Adipocyte (in vitro differentiated cells): ENCODE measurements around the gene TTLL7.
A peak's percentile ranks its signal among the peaks of the same experiment; 100 is the strongest.

Experiments
- DNase-seq: peaks from one replicate; pipeline ENCODE4 v3.0.0-alpha.2; 2015; ENCODE audit warnings: low read depth
- H3K27me3 ChIP-seq: replicated peaks from 2 replicates; pipeline ENCODE4 v1.7.0; 2013; ENCODE audit warnings: mild to moderate bottlenecking, low read length, moderate library complexity; ENCODE audit not compliant: control insufficient read depth, insufficient read depth
- H3K36me3 ChIP-seq: 2 replicates; pipeline ENCODE4 v1.7.0; 2013; ENCODE audit warnings: low read length, mild to moderate bottlenecking, moderate library complexity; ENCODE audit not compliant: control insufficient read depth, insufficient read depth, severe bottlenecking
- H3K4me1 ChIP-seq: 2 replicates; pipeline ENCODE4 v1.7.0; 2013; ENCODE audit warnings: mild to moderate bottlenecking, low read length, moderate library complexity; ENCODE audit not compliant: control insufficient read depth, insufficient read depth
- H3K4me3 ChIP-seq: 2 replicates; pipeline ENCODE4 v1.7.0; 2013; ENCODE audit warnings: mild to moderate bottlenecking, low read length, moderate library complexity
- H3K9ac ChIP-seq: 2 replicates; pipeline ENCODE4 v1.7.0; 2013; ENCODE audit warnings: mild to moderate bottlenecking, low read length, moderate library complexity
- H3K9me3 ChIP-seq: 2 replicates; pipeline ENCODE4 v1.7.0; 2013; ENCODE audit warnings: mild to moderate bottlenecking, low read length, moderate library complexity; ENCODE audit not compliant: control insufficient read depth

Gene TTLL7

DNA sequence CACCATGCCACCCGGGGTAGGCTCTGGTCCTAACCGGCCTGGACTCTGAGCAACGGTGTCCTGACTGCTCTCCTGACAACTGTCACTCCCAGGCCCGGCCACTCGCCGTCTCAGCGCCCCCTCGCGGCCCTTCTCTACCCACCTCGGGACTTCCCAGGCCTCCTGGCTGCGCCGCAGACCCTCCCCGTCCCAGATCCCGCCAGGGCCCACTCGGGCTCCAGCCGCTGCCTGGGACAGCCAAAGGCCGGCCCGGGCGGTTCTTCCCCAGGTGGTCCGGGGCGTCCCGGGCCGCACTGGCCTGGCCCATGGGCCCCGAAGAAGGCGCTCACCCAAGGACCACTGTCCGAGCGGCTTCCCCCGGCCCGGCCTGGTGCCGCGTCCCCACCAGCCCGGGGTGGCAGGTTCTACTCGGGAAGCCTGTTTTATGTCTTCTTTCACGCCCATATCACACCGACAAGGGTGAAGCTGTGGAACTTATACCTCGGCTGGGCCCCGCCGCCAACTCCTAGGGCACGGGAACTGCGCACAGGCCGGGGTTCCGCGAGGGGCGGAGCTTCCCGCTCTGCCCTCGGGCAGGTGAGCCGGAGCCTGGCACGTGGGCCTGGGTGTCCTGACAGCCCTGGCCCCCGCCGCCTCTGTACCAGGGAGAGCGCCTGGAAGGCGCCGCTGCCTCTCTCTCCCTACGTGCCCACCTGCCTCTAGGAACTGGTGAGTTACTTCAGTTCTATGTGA, 138.3 kb downstream of the TTLL7 start:
- no peaks in the 10 kb centered on the region for H3K4me1 ChIP-seq
- H3K9me3 ChIP-seq: no peaks in the 10 kb centered on the region
- no peaks in the 10 kb centered on the region for H3K27me3 ChIP-seq
- H3K4me3 ChIP-seq: no peak overlapping the region
- peak; percentile 11 for DNase-seq
- H3K9ac ChIP-seq: no peak overlapping the region
- H3K36me3 ChIP-seq: no peaks in the 10 kb centered on the region

DNA sequence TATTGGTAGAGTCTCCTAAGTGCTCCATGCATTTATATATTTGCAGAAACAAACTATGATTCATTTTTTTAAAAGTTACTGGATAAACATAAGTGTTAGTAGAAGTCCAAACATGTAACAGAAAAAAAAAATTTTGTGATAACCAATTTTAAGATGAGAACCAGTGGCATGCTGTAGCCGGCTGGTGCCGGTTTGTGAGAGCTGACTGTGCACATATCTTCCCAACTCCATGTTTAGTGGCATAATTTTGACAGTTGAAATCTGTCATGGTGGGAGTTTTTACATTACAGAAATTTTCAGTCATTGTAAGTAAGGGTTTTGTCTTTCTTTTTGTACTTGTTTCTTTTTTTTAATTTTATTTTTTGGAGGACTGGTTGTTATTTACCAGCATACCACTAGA, 141.2 kb downstream of the TTLL7 start:
- no peak for DNase-seq
- H3K27me3 ChIP-seq: no peaks in the 10 kb centered on the region
- no peak overlapping the region for H3K4me3 ChIP-seq
- no peaks in the 10 kb centered on the region for H3K4me1 ChIP-seq
- no peaks in the 10 kb centered on the region for H3K9me3 ChIP-seq
- no peaks in the 10 kb centered on the region for H3K36me3 ChIP-seq
- H3K9ac ChIP-seq: peak overlapping the region; percentile 10

DNA sequence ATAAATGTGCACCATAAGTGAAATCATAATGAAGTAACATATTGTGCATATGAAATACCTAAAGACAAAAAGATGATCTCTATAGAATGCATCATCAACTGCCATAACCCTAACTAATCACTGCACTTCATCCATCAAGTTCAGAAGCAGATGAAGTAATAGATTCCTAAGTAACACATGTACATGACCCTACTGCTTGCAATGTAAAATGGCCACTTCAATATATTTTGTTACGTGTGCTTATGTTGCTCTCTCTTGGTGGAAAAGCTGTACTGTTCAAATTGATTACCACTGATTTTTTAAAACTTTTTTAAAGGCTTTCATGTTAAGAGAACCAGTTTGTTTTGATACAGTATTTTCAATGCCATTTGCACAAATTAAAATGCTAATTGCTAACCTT, 141.8 kb downstream of the TTLL7 start:
- Histone ChIP-seq H3K27me3 (no peaks in the 10 kb centered on the region), H3K4me3 (no peak overlapping the region), H3K4me1 (no peaks in the 10 kb centered on the region), H3K9ac (peak overlapping the region; percentile 10), H3K36me3 (no peaks in the 10 kb centered on the region), H3K9me3 (no peaks in the 10 kb centered on the region)
- DNase-seq: peak; percentile 79

DNA sequence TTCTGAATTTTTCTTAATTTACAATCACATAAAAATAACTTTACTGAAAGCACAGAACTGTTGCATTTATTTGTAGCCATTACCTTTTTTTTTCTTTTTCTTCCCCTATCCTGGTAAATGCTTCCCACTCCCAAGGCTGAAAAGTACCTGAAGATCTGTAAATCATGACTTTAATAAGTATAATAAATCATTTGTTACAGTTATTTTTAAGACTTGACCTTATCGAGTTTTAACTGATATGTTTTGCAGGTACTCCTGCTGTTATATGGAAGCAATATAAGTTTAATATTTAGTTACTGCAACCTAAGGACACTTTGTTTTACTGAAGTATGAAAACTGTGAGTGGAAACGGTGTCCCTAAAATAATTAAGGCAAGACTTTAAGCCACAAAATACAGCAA, 142.6 kb downstream of the TTLL7 start:
- Histone ChIP-seq H3K4me1 (no peaks in the 10 kb centered on the region), H3K4me3 (no peak overlapping the region), H3K27me3 (no peaks in the 10 kb centered on the region), H3K9me3 (no peaks in the 10 kb centered on the region), H3K9ac (no peak overlapping the region), H3K36me3 (no peaks in the 10 kb centered on the region)
- DNase-seq: no peak

DNA sequence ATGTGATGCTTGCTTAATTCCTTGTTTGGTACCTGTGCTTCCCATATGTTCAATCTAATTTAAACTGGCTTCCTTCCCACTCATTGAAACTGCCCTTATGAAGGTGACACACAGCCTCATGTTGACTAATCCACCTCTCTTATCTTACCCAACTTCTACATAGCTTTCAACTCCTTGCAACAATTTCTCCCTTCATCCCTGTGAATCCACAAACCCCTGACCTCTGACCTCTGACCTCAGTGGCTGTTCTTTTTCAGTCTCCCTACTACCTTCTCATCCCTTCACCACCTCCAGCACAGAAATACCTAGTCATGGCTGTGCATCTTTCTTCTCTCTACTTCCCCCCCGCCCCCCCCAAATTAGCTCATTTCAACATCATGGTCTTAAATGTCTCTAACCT, 144.5 kb downstream of the TTLL7 start:
- H3K36me3 ChIP-seq: no peaks in the 10 kb centered on the region
- H3K9me3 ChIP-seq: no peaks in the 10 kb centered on the region
- H3K4me3 ChIP-seq: no peak overlapping the region
- DNase-seq: no peak
- no peaks in the 10 kb centered on the region for H3K27me3 ChIP-seq
- H3K9ac ChIP-seq: no peak overlapping the region
- no peaks in the 10 kb centered on the region for H3K4me1 ChIP-seq

DNA sequence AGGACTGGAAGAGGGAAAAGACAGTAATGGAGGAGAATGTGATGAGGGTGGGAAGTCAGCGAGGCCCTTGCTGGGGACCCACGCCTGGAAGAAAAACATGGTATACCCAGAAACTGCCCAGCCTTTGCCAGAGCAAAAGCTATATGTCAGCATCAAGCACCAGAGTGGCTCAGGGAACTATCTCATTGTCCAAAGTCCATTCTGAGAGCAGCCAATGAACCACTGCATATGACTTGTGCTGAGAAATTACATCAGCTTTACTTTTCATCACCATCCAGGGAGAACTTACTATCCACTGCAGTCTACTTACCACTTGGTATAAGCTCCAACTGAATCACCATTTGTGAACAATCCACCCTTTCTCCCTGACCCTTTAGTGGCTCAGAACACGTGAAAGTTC, 148.1 kb downstream of the TTLL7 start:
- Histone ChIP-seq H3K27me3 (no peaks in the 10 kb centered on the region), H3K4me3 (no peak overlapping the region), H3K4me1 (peaks cover 4% of the 10 kb centered on the region), H3K36me3 (no peaks in the 10 kb centered on the region), H3K9ac (no peak overlapping the region), H3K9me3 (no peaks in the 10 kb centered on the region)
- DNase-seq: no peak

DNA sequence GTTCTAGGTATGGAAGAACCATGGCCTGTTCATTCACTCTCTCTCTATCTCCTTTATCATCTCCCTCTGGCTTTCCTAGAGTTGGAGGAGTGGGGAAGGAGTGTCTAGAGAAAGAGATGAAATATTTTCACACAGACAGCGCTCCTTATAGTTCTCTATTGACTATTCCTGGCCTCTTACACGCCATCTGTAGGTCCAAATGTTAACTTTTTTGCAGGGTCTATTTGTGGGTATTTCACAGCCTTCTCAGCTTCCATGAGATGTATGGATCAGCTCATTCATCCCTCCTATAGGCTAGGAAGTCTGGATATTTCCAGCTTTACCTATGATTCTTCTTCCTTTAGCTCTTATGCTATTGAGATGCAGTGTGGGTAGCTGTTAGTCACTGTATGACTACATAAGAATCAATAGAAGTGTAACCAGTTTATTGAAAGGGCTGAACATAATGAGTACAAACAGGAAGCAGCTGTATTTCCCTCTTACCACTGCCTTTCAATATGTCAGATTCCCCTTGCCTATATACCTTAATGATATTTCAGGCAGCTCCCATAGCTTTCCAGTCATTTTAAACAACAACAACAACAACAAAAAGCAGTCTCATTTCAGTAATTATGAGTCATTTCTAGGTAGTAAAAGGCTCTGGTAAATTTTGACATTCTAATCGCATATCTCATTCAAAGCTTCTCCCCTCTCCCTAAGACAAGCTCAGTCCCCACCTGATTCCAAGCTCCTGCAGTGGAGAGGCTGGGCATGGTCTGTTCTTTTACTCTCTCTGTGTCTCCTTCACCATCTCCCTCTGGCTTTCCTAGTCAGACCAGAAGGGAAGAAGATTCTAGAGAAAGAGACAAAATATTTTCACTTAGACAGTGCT, 149.5 kb downstream of the TTLL7 start:
- H3K36me3 ChIP-seq: no peaks in the 10 kb centered on the region

DNA sequence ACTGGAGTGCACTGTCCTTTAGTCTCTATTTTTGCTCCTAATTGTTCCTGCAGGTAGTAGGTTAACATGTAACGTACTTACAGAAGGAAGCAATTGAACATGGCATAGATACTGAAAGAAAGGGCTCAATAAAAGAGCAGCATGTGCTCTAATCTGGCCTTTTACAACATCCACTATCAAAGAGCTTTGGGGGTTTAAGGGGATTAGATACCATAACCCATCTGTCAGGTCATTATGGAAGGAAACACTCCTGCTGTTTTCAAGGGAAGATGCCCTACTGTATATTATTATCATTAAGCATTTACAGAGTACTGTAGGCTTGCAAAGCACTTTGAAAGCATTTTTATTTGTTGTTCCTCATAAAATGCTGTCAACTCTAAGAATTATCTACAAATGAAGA, 152.8 kb downstream of the TTLL7 start:
- H3K9me3 ChIP-seq: no peaks in the 10 kb centered on the region
- DNase-seq: no peak
- no peaks in the 10 kb centered on the region for H3K27me3 ChIP-seq
- peaks cover 12% of the 10 kb centered on the region for H3K4me1 ChIP-seq
- no peak overlapping the region for H3K9ac ChIP-seq
- no peaks in the 10 kb centered on the region for H3K36me3 ChIP-seq
- peak overlapping the region; percentile 14 for H3K4me3 ChIP-seq

More for the DNA sequence above, 149.5 kb downstream of the TTLL7 start:
- Histone ChIP-seq H3K9ac (no peak overlapping the region), H3K9me3 (no peaks in the 10 kb centered on the region), H3K4me3 (no peak overlapping the region), H3K4me1 (peaks cover 12% of the 10 kb centered on the region), H3K27me3 (no peaks in the 10 kb centered on the region)
- no peak for DNase-seq

DNA sequence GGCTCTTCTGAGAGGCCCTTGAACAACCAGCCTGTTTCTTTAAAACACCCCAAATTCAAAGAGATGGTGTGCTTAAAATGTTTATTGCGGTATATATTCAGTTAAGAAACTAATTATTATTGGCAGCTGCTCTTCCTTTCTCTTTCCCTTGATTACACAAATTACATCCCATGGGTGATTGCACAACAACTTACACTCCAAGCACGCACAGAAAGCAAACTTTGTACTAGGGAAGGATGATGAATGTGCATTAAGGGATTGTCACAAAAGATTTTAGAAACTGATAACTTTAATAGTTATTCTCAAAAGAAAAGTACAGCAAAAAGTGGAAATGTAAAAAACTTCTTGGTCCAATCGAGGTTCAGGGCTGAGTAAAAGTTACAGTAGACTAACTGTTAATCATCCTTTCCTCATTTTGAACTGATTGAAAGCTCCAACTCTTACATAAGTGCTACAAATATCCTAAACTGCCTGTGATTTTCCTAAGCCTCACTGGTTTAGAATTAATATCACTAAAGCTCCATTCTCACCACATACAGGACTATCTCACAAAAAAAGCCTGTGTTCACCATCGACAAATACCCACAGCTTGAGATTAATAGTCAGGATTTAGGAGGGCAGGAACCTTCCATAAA, 153.4 kb downstream of the TTLL7 start:
- Histone ChIP-seq H3K9me3 (no peaks in the 10 kb centered on the region), H3K4me3 (peak overlapping the region; percentile 14), H3K4me1 (peaks cover 12% of the 10 kb centered on the region), H3K36me3 (no peaks in the 10 kb centered on the region), H3K27me3 (no peaks in the 10 kb centered on the region), H3K9ac (no peak overlapping the region)
- DNase-seq: peak; percentile 82

DNA sequence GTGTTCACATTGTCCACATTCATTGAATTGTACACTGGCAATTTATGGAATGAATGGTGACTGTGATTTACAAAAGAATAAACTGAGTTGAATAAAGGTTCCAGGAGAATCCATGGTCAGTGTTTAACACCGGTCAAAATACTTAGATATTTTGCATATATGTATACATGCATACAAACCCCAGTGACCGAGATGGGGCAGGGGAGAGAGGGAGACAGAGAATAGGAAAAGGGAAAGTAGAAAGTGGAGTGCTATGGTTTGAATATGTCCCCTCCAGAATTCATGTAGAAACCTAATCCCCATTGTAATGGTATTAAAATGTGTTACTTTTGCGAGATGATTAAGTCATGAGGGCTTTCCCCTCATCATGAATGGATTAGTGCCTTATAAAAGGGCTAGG, 154.4 kb downstream of the TTLL7 start:
- peaks cover 18% of the 10 kb centered on the region for H3K4me1 ChIP-seq
- no peak overlapping the region for H3K9ac ChIP-seq
- no peaks in the 10 kb centered on the region for H3K36me3 ChIP-seq
- no peak overlapping the region for H3K4me3 ChIP-seq
- no peaks in the 10 kb centered on the region for H3K9me3 ChIP-seq
- no peaks in the 10 kb centered on the region for H3K27me3 ChIP-seq
- no peak for DNase-seq

DNA sequence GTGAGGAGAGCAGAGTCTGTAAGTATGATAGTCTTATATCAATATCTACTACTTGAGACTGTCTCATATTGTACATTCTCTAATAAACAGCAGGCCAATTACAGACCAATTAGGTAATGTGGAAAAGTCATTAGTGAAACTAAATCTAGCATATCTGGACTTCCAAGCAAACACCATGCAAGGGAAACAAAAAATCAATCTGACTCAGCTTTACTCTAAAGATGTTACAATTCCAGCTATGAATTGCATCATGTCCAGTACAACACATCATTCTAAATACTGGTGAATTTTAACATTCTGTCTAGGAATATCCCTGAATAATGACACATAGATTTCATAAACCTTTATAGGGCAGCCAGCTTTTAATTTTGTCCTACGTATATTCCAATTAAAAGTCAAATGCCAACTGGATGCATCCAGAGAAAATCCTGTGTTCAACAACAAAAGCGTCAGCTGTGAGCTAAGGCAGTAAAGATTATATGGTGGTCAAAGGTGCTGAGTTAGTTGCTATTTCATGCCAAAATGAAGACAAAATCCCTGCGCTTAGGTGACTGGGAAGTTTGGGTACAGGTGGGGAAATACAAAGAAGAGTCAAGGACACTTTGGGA, 159.3 kb downstream of the TTLL7 start:
- no peak overlapping the region for H3K4me3 ChIP-seq

More for the DNA sequence above, 159.3 kb downstream of the TTLL7 start:
- Histone ChIP-seq H3K27me3 (no peaks in the 10 kb centered on the region), H3K36me3 (no peaks in the 10 kb centered on the region), H3K9me3 (no peaks in the 10 kb centered on the region), H3K4me1 (peaks cover 11% of the 10 kb centered on the region), H3K9ac (no peak overlapping the region)
- DNase-seq: peak; percentile 78
